ENCODE measurements around the gene PRPS1L1.

DNA sequence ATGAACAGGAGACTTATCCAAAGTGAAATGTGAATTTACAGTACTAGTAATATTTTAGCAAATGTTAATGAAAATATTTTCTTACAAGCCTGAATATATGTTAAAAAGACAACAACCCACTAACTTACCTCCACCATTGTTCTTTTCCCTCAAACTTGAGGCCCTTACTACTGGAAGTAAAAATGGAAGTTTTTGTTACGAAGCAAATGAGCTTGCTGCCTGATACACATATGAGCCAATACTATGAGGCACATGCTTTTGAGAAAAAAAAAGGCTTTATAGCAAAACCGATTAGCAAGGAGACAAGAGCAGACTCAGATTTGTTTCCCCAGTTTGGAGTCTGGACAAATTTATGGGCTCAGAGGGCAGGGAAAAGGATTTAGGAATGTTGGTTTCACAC, 29.0 kb downstream of the PRPS1L1 start:
- TF ChIP-seq, protein P1, sequence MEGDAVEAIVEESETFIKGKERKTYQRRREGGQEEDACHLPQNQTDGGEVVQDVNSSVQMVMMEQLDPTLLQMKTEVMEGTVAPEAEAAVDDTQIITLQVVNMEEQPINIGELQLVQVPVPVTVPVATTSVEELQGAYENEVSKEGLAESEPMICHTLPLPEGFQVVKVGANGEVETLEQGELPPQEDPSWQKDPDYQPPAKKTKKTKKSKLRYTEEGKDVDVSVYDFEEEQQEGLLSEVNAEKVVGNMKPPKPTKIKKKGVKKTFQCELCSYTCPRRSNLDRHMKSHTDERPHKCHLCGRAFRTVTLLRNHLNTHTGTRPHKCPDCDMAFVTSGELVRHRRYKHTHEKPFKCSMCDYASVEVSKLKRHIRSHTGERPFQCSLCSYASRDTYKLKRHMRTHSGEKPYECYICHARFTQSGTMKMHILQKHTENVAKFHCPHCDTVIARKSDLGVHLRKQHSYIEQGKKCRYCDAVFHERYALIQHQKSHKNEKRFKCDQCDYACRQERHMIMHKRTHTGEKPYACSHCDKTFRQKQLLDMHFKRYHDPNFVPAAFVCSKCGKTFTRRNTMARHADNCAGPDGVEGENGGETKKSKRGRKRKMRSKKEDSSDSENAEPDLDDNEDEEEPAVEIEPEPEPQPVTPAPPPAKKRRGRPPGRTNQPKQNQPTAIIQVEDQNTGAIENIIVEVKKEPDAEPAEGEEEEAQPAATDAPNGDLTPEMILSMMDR (IDR thresholded peaks at IDR 0.05; ENCODE audit: low read depth, low read length), result no peak
- no peak for TF ChIP-seq EZH2phosphoT487 (IDR thresholded peaks at IDR 0.05; ENCODE audit: low read depth)
